HG03064 (cell line): ENCODE measurements around the gene EAF2.
A peak's percentile ranks its signal among the peaks of the same experiment; 100 is the strongest.

ENCODE experiments used
- ATAC-seq: cut with Tn5 transposase; IDR thresholded peaks from one replicate; pipeline ENCODE4 v1.9.1; 2021; ENCODE audit warnings: low read depth; ENCODE audit not compliant: unreplicated experiment

EAF2 gene

GRCh38 chr3:121834671-121835464 lies at the start of gene EAF2, which contains the start of gene IQCB1:
Gene EAF2, plus strand, starts transcription at chr3:121835209. Its CDS starts 77 bp downstream, at chr3:121835286.
Gene IQCB1, minus strand, starts transcription at chr3:121835060. Its CDS starts 6,100 bp downstream, at chr3:121828960.
- ATAC-seq = peak; percentile 95

GRCh38 chr3:121786485-121786884 lies 48.5 kb upstream of the EAF2 start:
- no peak for ATAC-seq

DNA sequence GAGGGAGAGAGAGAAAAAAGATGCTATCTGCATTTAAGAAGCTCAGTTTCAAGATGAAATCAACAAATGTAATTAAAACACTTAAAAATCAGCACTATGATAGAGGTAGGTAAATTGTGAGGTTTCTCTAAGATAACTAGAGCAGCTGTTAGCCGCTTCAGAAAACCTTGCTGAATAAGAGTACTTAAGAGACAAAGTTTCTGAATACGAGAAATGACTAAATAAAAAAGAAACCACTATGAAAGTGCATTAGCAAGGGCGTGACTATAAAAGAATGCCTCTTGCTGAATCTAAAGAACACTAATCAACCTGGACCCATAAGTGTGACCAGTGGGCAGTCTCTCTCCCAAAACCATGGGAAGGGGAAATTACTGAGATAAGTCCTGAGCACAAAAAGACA lies 41.9 kb upstream of the EAF2 start:
- ATAC-seq = peak; percentile 65

GRCh38 chr3:121794264-121794983 lies 40.6 kb upstream of the EAF2 start:
- ATAC-seq = no peak

- no peak for ATAC-seq
Observed at GRCh38 chr3:121796970-121797369, 38.0 kb upstream of the EAF2 start.

GRCh38 chr3:121800906-121801305 lies 34.1 kb upstream of the EAF2 start:
- no peak for ATAC-seq

- no peak for ATAC-seq
Observed at GRCh38 chr3:121803771-121804320, 31.2 kb upstream of the EAF2 start.

DNA sequence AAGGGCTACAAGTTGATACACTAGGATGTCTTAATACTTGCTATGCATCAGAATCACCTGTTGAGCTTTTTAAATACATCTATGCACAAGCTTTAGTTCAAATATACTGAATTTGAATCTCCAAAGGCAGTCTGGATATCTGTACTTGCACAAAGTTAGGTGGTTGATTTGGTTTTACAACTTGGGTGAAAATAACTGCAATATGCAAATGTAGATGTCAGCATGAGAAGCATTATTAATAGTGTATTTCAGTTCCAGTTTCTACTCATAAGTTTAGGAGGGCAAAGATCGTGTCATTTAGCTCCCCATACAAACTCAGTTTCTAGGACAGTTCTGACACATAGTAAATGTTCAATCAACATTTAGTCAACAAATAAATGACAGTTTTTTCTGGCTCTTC lies 25.8 kb upstream of the EAF2 start:
- ATAC-seq = peak; percentile 94

DNA sequence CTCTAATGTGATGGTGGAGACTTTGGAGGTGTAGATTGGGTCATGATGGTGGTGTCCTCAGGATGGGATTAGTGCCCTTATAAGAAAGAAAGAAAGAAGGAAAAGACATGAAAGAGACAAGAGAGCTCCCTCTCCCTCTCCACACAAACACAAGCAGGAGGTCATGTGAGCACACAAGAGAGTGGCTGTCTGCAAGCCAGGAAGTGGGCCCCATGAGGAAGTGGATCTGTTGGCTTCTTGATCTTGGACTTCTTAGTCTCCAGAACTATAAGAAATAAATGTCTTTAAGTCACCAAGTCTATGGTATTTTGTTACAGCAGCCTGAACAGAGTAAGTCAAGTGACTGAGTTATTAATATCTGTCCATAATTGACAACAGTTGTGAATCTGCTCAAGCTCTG lies 17.3 kb upstream of the EAF2 start:
- no peak for ATAC-seq

DNA sequence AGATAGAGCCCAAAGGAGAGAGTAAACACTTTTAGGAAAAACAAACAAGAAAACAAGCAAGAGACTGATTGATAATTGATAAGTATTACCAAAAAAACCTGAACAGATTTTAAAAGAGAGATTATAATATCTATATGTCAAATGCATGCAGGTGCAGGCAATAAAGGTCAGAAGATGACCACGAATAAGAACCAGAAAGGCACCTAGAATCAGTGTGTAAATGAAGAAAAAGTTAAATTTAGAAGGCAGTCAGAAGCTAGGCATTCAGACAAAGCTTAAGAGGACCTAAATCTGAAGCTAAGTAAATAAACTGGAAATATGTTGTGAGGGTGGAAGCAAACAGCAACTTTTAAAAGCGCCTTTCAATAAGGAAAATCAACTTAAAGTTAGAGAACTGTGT lies 16.4 kb upstream of the EAF2 start:
- ATAC-seq = no peak

DNA sequence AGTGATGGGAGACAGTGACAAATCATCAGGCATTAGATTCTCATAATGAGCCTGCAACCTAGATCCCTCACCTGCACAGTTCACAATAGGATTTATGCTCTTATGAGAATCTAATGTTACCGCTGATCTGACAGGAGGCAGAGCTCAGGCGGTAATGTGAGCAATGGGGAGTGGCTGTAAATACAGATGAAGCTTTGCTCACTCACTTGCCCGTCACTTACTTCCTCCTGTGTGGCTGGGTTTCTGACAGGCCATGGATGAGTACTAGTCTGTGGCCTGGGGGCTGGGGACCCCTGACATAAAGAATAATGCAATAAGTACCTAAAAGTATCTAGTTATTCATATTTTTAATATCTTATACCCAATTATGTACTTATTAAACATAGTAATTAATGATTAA lies 15.8 kb upstream of the EAF2 start:
- no peak for ATAC-seq

GRCh38 chr3:121821421-121822199 lies 13.4 kb upstream of the EAF2 start:
- no peak for ATAC-seq

- ATAC-seq = no peak
Observed at GRCh38 chr3:121822973-121823372, 12.0 kb upstream of the EAF2 start.

DNA sequence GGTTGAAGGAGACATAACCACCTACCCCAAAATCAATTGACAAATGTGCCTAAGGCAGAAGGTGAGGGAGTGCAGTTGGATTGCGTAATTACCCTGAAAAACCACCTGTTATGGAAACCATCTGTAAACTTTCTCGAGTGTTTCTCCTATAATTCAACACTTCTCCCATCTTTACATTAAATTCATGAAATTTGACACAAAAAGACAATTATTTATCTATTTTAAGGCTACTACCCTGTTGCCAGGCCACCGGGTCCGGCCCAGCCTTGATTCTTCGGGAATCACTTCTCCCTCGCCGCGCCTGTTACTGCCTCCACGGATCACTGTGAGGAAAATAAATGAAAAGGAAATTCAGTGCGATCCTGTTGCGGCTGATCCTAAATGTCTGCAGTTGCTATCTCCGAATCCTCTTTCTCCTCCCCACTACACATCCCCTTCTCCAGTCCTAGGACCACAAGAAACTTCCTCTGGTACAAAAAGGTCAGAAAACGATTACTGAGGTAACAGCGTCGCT lies 795 bp upstream of the EAF2 start:
- ATAC-seq = no peak

DNA sequence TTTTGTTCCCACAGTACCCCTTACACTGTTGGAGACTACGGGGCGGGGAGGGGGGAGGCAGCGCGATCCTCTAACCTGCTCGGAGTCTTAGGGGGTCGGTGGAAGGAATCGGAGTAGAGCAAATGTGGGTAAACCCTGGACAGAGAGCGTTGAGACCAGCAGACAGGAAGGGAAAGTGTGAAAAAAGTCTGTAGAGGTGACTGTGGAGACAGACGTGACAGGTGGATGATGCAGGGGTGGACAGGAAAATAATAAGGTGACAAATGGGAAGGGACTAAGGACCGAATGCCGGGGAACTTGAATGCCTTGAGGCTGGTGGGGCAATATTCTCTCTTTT lies 424 bp downstream of the EAF2 start:
- ATAC-seq = peak; percentile 32

DNA sequence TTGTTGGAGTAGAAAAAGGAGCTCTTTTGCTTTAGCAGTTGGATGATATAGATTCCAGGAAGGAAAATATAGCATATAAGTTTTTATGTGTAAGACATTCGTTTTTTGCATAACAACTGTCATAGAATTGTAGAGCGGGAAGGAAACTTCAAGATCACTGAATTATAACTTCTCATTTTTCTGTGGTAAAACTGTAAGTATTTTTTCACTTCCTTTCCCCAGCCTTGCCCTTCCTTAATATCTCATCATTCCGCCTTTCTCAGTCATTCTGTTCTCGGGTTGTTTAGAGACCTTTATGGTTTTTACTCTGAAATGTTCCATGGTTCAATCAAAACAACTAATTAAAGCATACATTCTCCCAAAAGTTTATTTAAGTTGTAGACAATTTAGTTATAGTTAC lies 1.1 kb downstream of the EAF2 start:
- no peak for ATAC-seq

DNA sequence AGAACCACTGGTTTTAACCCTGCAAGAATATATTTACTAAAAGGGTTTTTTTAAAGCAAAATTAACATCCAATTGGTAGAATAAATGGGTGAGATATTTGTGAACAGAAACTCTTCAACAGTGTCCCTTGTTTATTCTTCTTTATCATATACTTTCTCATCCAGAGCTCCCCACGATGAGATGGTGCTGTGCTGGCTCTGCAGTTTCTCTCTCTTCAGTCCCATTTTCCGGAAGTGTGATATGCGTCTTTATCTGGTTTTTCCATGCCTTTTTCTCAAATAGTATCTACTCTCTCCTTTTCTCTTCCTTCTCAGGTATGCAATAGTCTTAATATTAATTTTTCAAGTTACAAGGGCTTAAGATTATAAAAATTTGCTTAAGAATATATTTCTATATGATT lies 1.5 kb downstream of the EAF2 start:
- ATAC-seq = no peak

- no peak for ATAC-seq
Observed at GRCh38 chr3:121839962-121840361, 5.0 kb downstream of the EAF2 start.

- ATAC-seq = no peak
Observed at GRCh38 chr3:121844892-121845291, 9.9 kb downstream of the EAF2 start.

DNA sequence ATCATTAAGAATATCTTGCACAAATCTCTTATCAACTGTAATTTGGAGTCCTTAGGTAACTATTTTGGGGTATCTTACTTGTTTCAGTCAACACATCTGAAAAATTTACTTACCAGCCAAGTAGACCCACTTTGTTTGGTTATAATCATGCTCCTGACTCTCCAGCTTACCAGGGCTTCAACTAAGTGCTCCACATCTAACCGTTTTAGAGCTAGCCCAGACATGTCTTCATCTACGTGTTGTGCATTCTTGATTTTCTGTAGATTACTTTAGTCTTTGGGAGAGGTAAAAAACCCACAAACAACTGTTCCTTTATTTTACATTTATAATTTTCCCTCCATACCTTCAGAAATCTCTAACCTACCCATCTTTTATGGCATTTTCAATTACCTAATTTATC lies 17.2 kb downstream of the EAF2 start:
- ATAC-seq = no peak

- no peak for ATAC-seq
Observed at GRCh38 chr3:121855555-121855954, 20.5 kb downstream of the EAF2 start.
